BJ (cell line): ENCODE measurements around the gene PCED1B. TPM values are rescaled to one million over a fixed set of nuclear protein-coding genes. Genes with fewer than 3 reads are reported as not detected.

ENCODE experiments used
- CTCF ChIA-PET: fragments of 350-600 bp; formaldehyde crosslinking; extraction: SDS; loops from one replicate; lab custom pipeline; 2021; ENCODE audit warnings: antibody characterized with exemption, inconsistent platforms; lab: Yijun Ruan, JAX
- POLR2A ChIA-PET: fragments of 300-600 bp; sonication (Branson Sonifier 250); formaldehyde crosslinking; extraction: SDS; loops from one replicate; lab custom pipeline; 2021; ENCODE audit warnings: antibody characterized with exemption; lab: Charles Lee
- DNase-seq: peaks from one replicate; pipeline ENCODE4 v3.0.0-alpha.2; 2011; ENCODE audit warnings: low read depth
- H3K27me3 ChIP-seq: 2 replicates; pipeline ENCODE4 v1.6.0; 2011; ENCODE audit warnings: low read length; ENCODE audit not compliant: control insufficient read depth, insufficient read depth
- H3K36me3 ChIP-seq: 2 replicates; pipeline ENCODE4 v1.5.1; 2011; ENCODE audit warnings: low read length; ENCODE audit not compliant: control insufficient read depth, insufficient read depth
- H3K4me3 ChIP-seq: 2 replicates; pipeline ENCODE4 v1.5.1; 2011; ENCODE audit warnings: low read depth, mild to moderate bottlenecking, control low read depth, low read length
- CTCF ChIP-seq: IDR thresholded peaks from 2 replicates; pipeline ENCODE4 v1.5.1; 2011; ENCODE audit warnings: low read depth, mild to moderate bottlenecking, control low read depth, inconsistent platforms, low read length, moderate library complexity; ENCODE audit not compliant: insufficient read depth
- polyA plus RNA-seq: library from polyadenylated mRNA; depleted of rRNA; stranded (reverse); fragments of >200 nt; gene quantifications from 2 replicates; pipeline ENCODE4 v1.2.3, GENCODE V29; 2011

The PCED1B gene
- polyA plus RNA-seq, 1 experiment = 7.8 TPM

- no peaks in the 10 kb centered on the region for H3K36me3 ChIP-seq
- DNase-seq = no peak
- H3K4me3 ChIP-seq = no peak overlapping the region
- CTCF ChIA-PET = interaction anchor here (0.7 to 1.0 kb wide), 2 partner anchors 9 to 320 kb away, joined by 3 to 4 read pairs; no protein-coding TSS in a partner anchor
- POLR2A ChIA-PET = no interaction called here
- H3K27me3 ChIP-seq = no peaks in the 10 kb centered on the region
- no peak for TF ChIP-seq CTCF
Observed at GRCh38 chr12:47242426-47242825, 163.0 kb downstream of the PCED1B start.

GRCh38 chr12:47244835-47245234, 165.4 kb downstream of the PCED1B start:
- Histone ChIP-seq H3K4me3 (no peak overlapping the region), H3K36me3 (no peaks in the 10 kb centered on the region), H3K27me3 (no peaks in the 10 kb centered on the region)
- ChIA-PET POLR2A (no interaction called here), CTCF (interaction anchor here (0.8 kb wide), 1 partner anchor 32 kb away, joined by 4 read pairs; no protein-coding TSS in a partner anchor)
- no peak for TF ChIP-seq CTCF
- no peak for DNase-seq

- H3K36me3 ChIP-seq = no peaks in the 10 kb centered on the region
- no peaks in the 10 kb centered on the region for H3K27me3 ChIP-seq
- POLR2A ChIA-PET = no interaction called here
- DNase-seq = no peak
- H3K4me3 ChIP-seq = no peak overlapping the region
- no peak for TF ChIP-seq CTCF
- CTCF ChIA-PET = interaction anchor here (0.8 kb wide), 1 partner anchor 31 kb away, joined by 4 read pairs; no protein-coding TSS in a partner anchor
Observed at GRCh38 chr12:47245623-47246022, 166.2 kb downstream of the PCED1B start.

GRCh38 chr12:47247418-47247817, 168.0 kb downstream of the PCED1B start:
- ChIA-PET POLR2A (no interaction called here), CTCF (no interaction called here)
- DNase-seq = no peak
- Histone ChIP-seq H3K27me3 (no peaks in the 10 kb centered on the region), H3K36me3 (no peaks in the 10 kb centered on the region), H3K4me3 (no peak overlapping the region)
- no peak for TF ChIP-seq CTCF

- no peak overlapping the region for H3K4me3 ChIP-seq
- H3K36me3 ChIP-seq = no peaks in the 10 kb centered on the region
- ChIA-PET CTCF (no interaction called here), POLR2A (no interaction called here)
- TF ChIP-seq CTCF = no peak
- no peaks in the 10 kb centered on the region for H3K27me3 ChIP-seq
- no peak for DNase-seq
Observed at GRCh38 chr12:47249082-47249481, 169.7 kb downstream of the PCED1B start.
